IPS-20b (cell line): ENCODE data around the gene PLCXD1.
"Not testable (repeated sequence)": the region's sequence is repeated elsewhere in the genome, so short reads cannot be mapped to it uniquely, and the experiment has no call there.

Experiments
- H3K27ac ChIP-seq: one replicate; pipeline ENCODE4 v1.5.1; 2013; ENCODE audit warnings: low read length
- H3K27me3 ChIP-seq: 2 replicates; pipeline ENCODE4 v1.6.1; 2013; ENCODE audit warnings: mild to moderate bottlenecking, low read length, inconsistent platforms; ENCODE audit not compliant: insufficient read depth
- H3K36me3 ChIP-seq: 2 replicates; pipeline ENCODE4 v1.6.1; 2013; ENCODE audit warnings: low read depth, mild to moderate bottlenecking, inconsistent platforms, low read length, moderate library complexity; ENCODE audit not compliant: insufficient read depth
- H3K4me1 ChIP-seq: 2 replicates; pipeline ENCODE4 v1.6.1; 2013; ENCODE audit warnings: mild to moderate bottlenecking, control low read depth, inconsistent platforms, low read length, moderate library complexity; ENCODE audit not compliant: insufficient read depth
- H3K4me3 ChIP-seq: 2 replicates; pipeline ENCODE4 v1.5.1; 2013; ENCODE audit warnings: mild to moderate bottlenecking, low read length, inconsistent platforms
- H3K9ac ChIP-seq: 2 replicates; pipeline ENCODE4 v1.6.1; 2013; ENCODE audit warnings: low read depth, mild to moderate bottlenecking, inconsistent platforms, low read length, moderate library complexity
- H3K9me3 ChIP-seq: 2 replicates; pipeline ENCODE4 v1.6.1; 2013; ENCODE audit warnings: mild to moderate bottlenecking, low read depth, low read length, inconsistent platforms; ENCODE audit not compliant: insufficient read depth

The PLCXD1 gene

GRCh38 chrX:267771-268261 is 13.4 kb upstream of the PLCXD1 start:
- Histone ChIP-seq H3K27ac (no peak overlapping the region), H3K9me3 (no peaks in the 10 kb centered on the region), H3K4me1 (no peaks in the 10 kb centered on the region), H3K27me3 (no peaks in the 10 kb centered on the region), H3K4me3 (no peak overlapping the region), H3K36me3 (no peaks in the 10 kb centered on the region), H3K9ac (no peak overlapping the region)

DNA sequence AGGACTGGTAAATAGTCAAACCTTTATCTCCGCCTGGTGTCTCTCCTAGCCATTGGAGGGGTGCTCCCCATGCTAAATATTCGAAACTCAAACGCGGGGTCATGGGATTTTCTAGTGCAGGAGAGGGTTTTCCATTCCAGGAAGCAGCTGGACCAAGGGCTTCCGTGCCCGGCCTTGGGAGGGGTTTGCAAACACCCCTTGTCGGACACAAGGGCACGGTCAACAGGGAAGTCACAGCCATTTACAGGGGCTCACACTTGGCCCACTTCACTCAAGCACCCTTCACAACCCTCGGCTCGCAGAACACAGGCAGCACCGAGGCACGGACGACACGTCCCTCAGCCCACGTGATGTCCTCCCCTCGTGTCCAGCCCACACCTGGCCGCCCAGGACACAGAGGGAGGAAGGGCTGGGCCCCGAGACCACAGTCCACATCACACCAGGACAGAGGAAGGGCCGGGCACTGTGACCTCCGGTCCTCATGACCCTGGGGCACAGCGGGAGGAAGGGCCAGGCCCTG is 10.3 kb upstream of the PLCXD1 start:
- Histone ChIP-seq H3K27ac (no peak overlapping the region), H3K36me3 (no peaks in the 10 kb centered on the region), H3K4me3 (no peak overlapping the region), H3K4me1 (peaks cover 3% of the 10 kb centered on the region; the same call in 1 of the 2 replicates), H3K27me3 (no peaks in the 10 kb centered on the region), H3K9ac (no peak overlapping the region), H3K9me3 (no peaks in the 10 kb centered on the region)

DNA sequence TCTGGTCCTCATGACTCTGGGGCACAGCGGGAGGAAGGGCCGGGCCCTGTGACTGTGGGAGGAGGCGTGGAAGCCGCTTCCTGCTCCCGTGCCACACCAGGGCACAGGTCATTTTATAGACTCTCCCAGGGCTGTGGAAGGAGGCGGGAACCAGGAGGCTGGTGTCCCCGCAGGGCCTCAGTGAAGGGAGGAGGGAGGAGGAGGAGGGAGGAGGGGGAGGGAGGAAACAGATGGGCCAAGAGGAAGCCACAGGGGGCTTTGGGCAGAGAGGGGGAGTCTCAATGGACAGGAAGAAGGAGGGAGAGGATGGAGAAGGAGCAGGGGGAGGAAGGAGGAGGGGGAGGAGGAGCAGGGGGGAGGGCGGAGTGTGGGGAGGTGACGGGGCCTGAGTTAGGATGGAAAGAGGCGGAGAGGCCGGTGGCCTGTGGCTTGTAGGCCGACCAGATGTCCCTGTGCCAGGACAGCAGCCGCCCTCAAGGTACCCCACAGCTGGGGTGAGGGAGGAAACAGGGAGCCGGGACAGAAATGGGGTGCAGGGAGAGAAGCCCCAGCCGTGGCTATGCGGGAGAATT is 6.2 kb upstream of the PLCXD1 start:
- peak overlapping the region; percentile 80 for H3K4me3 ChIP-seq
- H3K4me1 ChIP-seq = peaks cover 4% of the 10 kb centered on the region; the same call in 1 of the 2 replicates
- no peaks in the 10 kb centered on the region for H3K36me3 ChIP-seq
- no peaks in the 10 kb centered on the region for H3K9me3 ChIP-seq
- peak overlapping the region; percentile 81 for H3K27ac ChIP-seq
- H3K9ac ChIP-seq = peak overlapping the region; percentile 71; the same call in 1 of the 2 replicates
- H3K27me3 ChIP-seq = no peaks in the 10 kb centered on the region

GRCh38 chrX:275476-275966 is 5.7 kb upstream of the PLCXD1 start:
- Histone ChIP-seq H3K27me3 (no peaks in the 10 kb centered on the region), H3K36me3 (no peaks in the 10 kb centered on the region), H3K27ac (peak overlapping the region; percentile 81), H3K9me3 (no peaks in the 10 kb centered on the region), H3K4me1 (peaks cover 4% of the 10 kb centered on the region; the same call in 1 of the 2 replicates), H3K4me3 (peak overlapping the region; percentile 80), H3K9ac (peak overlapping the region; percentile 71; the same call in 1 of the 2 replicates)

DNA sequence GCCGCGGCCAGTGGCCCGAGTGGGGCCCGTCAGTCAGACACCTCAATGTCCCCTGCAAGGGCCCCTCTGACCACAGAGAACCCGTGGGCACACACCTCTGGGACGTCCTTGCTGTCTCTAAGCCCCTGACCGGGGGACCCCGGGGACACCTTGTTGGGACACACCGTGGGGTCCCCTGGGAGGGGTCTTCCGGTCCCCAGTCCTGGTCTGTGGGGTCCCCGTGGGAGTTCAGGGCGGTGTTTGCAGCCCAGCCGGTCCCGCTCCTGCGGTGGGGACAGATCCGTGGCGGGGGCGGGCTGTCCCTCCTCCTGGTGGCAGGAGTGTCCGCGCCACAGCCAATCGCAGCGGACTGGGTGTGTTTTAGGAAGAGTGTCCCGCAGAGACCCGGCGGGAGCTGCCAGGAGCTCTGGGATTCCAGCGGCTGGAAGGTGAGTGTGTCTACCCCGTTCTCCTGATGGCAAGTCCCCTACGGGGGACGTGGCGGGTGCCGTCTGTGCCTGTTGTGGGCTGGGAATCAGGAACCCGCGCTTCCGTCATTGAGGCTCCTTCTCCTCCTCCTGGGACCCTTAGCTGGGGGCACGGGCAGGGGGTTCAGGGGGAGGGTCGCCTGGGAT is 5.1 kb upstream of the PLCXD1 start:
- Histone ChIP-seq H3K27ac (no peak overlapping the region), H3K4me3 (peak overlapping the region; percentile 80), H3K4me1 (peaks cover 4% of the 10 kb centered on the region; the same call in 1 of the 2 replicates), H3K36me3 (no peaks in the 10 kb centered on the region), H3K9me3 (no peaks in the 10 kb centered on the region), H3K27me3 (no peaks in the 10 kb centered on the region), H3K9ac (peak overlapping the region; percentile 71; the same call in 1 of the 2 replicates)

- Histone ChIP-seq H3K27ac (no peak overlapping the region), H3K9me3 (no peaks in the 10 kb centered on the region), H3K9ac (peak overlapping the region; percentile 71; the same call in 1 of the 2 replicates), H3K4me3 (peak overlapping the region; percentile 80), H3K27me3 (no peaks in the 10 kb centered on the region), H3K36me3 (no peaks in the 10 kb centered on the region), H3K4me1 (peaks cover 4% of the 10 kb centered on the region; the same call in 1 of the 2 replicates)
These were observed 4.5 kb upstream of the PLCXD1 start for GRCh38 chrX:276581-277201.

- not testable (repeated sequence) for H3K27me3 ChIP-seq, H3K9me3 ChIP-seq, H3K27ac ChIP-seq, H3K4me3 ChIP-seq, H3K4me1 ChIP-seq, H3K9ac ChIP-seq
- H3K36me3 ChIP-seq = peaks cover 13% of the 10 kb centered on the region
These were observed 1.2 kb upstream of the PLCXD1 start for GRCh38 chrX:279757-280604.

DNA sequence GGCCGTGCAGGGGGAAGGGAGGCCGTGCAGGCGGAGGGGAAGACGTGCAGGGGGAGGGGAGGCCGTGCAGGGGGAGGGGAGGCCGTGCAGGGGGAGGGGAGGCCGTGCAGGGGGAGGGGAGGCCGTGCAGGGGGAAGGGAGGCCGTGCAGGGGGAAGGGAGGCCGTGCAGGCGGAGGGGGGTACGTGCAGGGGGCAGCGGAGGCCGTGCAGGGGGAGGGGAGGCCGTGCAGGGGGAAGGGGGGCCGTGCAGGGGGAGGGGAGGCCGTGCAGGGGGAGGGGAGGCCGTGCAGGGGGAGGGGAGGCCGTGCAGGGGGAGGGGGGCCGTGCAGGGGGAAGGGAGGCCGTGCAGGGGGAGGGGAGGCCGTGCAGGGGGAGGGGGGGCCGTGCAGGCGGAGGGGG is 459 bp upstream of the PLCXD1 start:
- H3K27ac ChIP-seq, H3K27me3 ChIP-seq, H3K9me3 ChIP-seq, H3K4me1 ChIP-seq, H3K9ac ChIP-seq, H3K4me3 ChIP-seq: not testable (repeated sequence)
- H3K36me3 ChIP-seq = peaks cover 21% of the 10 kb centered on the region

GRCh38 chrX:282000-282681 is 960 bp downstream of the PLCXD1 start:
- H3K4me1 ChIP-seq, H3K27me3 ChIP-seq, H3K9me3 ChIP-seq: not testable (repeated sequence)
- H3K4me3 ChIP-seq = peak overlapping the region; percentile 90
- H3K9ac ChIP-seq = peak overlapping the region; percentile 92
- peaks cover 34% of the 10 kb centered on the region for H3K36me3 ChIP-seq
- H3K27ac ChIP-seq = peak overlapping the region; percentile 88

DNA sequence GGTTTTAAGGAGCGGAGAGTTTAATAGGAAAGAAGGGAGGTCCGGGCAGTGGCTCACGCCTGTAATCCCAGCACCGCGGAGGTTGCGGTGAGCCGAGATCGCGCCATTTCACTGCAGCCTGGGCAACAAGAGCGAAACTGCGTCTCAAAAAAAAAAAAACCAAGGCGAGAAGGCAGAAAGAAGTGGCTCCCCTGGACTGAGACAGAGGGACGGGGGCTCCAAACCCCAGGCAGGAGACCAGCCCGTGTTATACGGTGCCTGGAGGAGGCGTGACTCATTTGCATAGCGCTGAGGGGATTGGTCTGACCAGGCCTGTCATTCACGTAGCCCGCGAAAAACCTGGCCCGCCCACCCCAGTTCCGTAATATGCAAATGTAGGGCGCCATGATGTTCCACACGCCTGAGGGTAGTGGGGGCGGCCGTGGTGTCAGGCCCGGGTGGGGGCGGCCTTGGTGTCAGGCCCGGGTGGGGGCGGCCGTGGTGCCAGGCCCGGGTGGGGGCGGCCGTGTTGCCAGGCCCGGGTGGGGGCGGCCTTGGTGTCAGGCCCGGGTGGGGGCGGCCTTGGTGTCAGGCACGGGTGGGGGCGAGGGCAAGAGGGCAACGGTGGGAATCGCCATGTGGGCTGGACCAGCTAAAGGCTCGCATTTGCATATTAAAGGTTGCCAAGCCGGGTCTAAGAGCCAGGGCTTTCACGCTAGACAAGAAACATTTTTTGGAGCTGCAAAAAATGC is 2.1 kb downstream of the PLCXD1 start:
- H3K4me3 ChIP-seq = peak overlapping the region; percentile 90
- H3K9ac ChIP-seq = peak overlapping the region; percentile 92; the same call in 1 of the 2 replicates
- H3K4me1 ChIP-seq = peaks cover 4% of the 10 kb centered on the region; the same call in 1 of the 2 replicates

More for the DNA sequence above, 2.1 kb downstream of the PLCXD1 start:
- H3K9me3 ChIP-seq = no peaks in the 10 kb centered on the region; the same call in 1 of the 2 replicates
- H3K27me3 ChIP-seq = no peaks in the 10 kb centered on the region
- peaks cover 42% of the 10 kb centered on the region for H3K36me3 ChIP-seq
- no peak overlapping the region for H3K27ac ChIP-seq
